Activated CD8-positive, alpha-beta memory T cell treated with anti-CD3 and anti-CD28 coated beads, Interleukin-2, amount 50 U/mL, for 1 hour (primary cell): ENCODE data around the gene NEAT1.
"Not testable (repeated sequence)": the region's sequence is repeated elsewhere in the genome, so short reads cannot be mapped to it uniquely, and the experiment has no call there.

Source experiments
- DNase-seq: peaks from one replicate; pipeline ENCODE4 v3.0.0-alpha.2; 2020; ENCODE audit errors: extremely low read depth

NEAT1 gene

DNA sequence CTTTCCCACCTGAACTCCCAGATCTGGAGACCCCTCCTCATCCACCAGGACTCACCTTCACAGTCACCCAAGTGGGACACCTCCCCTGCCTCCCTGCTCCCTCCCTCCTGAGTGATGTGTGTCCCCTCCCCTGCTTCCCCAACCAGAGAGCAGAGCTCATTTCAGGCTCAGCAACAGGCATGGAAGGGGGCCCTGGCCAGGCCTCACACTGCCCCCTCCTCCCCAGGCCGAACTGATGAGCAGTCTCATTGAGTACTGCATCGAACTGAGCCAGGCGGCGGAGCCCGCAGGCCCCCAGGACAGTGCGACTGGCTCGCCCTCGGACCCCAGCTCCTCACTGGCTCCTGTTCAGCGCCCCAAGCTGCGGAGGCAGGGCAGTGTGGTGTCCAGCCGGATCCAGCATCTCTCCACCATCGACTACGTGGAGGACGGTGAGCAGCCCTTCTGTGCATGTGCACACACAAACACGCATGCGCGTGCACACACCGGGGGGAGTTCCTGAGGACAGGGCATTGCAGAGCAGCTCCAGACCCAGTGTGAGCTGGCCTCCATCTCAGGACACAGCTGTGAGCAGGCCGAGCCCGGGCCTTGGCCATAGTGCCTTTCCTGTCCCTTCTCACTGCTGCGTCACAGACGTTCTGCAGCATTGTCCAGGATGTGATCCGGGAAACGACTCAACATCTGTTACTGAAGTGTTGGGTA is 17.8 kb upstream of the NEAT1 start:
- DNase-seq: no peak

DNA sequence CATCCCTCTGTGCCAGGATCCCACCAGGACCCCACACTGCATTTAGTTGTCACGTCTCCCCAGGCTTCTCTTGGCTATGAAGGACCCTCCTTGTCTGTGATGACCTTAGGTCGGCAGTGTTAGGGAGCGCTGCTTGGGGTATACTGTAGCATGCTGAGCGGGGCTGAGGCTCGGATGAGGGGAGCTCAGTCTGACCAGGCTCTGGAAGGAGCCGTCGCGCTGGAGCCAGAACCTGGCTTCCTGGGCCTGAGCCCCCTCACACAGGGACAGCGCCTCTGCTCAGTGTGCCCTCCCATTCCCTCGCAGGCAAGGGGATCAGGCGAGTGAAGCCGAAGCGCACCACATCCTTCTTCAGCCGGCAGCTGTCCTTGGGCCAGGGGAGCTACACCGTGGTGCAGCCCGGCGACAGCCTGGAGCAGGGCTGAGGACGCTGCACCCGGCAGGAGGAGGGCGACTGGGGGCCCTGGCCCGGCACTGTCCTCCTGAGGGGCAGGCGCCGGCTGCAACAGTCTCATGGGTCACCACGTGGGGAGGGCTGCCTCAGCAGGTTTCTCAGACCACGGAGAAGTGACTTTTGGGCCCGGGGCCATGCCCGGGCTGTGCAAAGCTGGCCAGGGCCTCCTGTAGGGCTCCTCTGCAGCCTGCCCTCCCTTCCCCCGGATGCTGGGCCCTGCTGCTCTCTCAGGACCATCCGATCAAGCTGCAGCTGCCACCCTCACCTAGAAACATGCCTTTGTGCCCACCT is 11.5 kb upstream of the NEAT1 start:
- no peak for DNase-seq

DNA sequence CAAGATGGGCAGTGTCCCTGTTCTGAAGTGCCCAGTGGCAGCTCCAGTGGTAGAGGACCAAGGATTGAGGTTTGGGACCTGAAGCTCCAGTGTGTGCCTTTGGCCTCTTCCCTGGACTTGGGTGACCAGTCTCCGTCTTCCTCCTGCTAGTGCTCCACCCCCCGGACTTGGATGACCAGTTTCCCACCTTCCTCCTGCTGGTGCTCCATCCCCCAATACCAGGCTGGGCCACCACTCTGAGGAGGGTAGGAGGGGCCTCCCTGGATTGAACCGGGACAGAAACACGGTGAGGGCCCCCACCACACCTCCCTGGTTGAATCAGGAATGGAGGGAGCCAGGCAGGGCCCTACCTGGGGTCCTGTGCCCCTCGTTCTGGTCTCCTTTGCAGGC is 10.9 kb upstream of the NEAT1 start:
- no peak for DNase-seq

DNA sequence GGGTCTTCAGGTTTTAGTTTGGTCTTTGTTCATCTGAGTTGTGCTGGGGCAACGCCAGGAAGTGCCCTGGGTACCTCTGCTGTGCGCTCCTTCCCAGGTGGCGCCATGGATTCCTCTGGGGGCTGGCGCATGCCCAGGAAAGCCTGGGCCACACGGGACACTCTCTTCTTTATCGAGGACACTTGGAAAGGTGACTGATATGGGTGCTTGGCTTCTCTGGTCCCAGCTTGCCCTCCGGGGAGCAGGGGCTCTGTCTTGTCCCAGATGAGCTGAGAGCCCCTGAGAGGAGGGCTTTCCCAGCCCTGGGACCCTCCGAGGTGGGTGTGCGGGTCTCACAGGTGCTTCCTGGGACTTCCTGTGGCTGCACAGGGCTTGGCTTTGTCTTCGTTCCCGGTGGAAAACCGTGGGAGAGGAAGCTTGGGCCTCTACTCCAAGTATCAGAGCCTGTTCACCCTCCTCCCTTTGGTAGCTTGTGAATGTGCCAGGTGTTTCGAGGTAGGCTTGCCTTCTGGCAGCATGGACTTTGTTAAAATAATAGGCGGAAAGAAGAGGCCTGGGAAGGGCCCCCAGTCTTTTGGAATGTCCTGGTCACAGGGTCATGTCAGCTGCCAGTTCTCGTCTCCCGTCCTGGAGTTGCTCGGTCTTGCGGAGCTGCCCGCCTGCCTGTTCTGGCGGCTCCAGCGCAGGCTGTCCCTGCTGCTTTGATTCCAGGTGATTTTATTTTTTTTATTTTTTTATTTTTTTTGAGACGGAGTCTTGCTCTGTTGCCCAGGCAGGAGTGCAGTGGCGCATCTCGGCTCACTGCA is 10.1 kb upstream of the NEAT1 start:
- no peak for DNase-seq

DNA sequence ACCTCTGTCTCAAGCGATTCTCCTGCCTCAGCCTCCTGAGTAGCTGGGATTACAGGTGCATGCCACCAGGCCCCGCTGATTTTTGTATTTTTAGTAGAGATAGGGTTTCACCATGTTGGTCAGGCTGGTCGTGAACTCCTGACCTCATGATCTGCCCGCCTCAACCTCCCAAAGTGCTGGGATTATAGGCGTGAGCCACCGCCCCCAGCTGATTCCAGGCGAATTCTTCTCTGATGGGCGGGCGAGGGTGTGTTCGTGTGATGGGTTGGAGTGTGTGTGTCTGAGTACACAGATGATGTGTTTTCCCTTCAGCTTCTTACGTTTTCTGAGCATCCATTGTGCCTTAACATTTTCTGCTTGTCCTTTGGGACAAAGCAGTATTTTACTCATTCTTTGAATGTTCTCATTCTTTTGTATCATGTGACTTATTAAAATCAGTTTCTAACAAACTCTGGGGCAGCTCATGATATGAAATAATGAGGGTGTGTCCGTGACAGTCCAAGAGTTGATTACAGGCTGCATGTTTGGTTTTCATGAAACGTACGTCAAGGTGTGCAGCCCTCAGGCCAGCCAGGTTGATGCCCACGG is 9.4 kb upstream of the NEAT1 start:
- not testable (repeated sequence) for DNase-seq

DNA sequence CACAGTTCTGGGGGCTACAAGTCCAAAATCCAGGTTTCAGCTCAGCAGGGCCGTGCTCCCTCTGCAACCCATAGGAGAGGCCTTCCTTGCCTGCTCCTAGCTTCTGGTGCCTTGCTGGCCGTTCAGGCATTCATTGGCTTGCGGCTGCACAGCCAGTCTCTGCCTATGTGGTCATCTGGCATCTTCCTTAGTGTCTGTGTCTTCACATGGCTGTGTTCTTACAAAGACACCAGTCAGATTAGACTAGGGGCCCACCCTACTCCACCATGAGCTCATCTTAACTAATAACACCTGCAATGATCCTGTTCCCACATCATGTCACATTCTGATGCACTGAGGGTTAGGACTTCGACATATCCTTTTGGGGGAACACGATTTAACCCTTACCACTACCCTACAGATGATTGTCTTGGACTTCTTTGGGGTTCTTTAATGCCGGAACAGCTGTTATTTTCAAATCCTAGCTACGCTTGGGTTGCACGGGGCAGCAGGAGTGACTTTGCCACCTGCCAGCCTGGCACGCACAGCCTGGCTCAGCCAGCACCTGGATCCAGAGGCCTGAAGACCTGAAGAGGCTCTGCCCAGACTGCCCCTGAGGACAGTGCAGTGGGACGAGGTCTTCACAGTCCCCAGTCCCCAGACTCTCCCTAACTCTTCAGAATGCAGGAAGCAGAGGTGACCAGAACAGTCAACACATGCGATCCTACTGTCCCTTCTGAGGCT is 7.7 kb upstream of the NEAT1 start:
- no peak for DNase-seq

DNA sequence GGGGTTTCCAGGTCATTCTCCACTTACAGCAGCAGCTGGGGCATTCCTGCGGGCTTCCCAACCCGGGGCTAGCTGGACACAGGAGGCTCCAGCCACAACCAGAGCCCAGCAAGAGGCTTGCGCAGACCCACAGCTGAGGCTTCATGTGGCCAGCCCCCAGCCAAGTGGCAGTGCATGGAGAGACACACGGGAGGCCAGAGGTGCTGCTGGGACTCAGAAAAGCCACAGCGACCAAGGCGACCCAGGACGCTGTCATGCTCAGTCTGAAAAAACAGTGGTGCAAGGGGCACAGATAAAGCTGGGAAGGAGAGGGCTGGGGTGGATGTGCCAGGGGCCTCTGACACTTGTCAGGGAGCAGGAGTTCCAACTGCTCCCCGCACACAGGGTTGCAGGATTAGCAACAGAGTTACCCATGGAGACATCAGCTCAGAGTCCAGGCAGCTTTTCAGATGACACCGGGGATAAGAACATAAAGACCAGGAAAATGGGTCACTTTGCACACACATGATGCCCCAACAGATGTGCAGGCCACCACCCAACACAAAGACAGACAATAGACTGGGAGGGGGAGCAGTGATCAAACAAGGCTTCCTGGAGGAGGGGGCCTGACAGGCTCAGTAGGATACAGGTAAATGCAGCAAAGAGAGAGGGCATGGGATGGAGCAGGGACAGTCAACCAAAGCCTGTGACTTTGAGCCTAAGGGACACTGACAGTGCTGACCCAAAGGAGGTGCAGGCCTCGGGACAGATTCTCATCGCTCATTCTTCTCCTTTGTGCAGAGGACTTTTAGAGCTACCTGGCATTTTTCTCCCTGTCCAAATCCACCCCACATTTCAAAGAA is 6.9 kb upstream of the NEAT1 start:
- DNase-seq: no peak

DNA sequence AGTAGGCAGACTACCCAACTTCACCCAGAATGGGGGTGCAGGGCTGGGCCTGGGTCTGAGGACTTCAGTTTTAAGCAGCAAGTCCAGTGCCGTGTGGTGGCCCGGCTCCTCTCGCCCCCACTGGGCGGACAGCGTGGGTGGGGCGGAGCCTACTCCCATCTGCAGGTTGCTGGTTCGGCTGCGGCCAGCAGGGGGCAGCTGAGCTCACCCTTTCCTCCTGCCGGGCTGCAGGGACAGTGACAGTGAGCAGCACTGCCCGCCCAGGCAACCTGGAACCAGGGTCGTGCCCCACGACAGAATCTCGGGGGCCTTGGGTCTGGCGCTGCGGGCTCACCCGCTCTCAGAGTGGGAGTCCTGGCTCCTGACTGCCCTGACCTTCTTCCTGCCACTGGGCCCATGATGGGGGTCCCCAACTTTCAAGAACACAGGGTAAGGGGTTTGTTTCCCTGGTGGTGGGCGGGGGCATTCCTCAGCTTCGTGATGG is 6.2 kb upstream of the NEAT1 start:
- DNase-seq: no peak

DNA sequence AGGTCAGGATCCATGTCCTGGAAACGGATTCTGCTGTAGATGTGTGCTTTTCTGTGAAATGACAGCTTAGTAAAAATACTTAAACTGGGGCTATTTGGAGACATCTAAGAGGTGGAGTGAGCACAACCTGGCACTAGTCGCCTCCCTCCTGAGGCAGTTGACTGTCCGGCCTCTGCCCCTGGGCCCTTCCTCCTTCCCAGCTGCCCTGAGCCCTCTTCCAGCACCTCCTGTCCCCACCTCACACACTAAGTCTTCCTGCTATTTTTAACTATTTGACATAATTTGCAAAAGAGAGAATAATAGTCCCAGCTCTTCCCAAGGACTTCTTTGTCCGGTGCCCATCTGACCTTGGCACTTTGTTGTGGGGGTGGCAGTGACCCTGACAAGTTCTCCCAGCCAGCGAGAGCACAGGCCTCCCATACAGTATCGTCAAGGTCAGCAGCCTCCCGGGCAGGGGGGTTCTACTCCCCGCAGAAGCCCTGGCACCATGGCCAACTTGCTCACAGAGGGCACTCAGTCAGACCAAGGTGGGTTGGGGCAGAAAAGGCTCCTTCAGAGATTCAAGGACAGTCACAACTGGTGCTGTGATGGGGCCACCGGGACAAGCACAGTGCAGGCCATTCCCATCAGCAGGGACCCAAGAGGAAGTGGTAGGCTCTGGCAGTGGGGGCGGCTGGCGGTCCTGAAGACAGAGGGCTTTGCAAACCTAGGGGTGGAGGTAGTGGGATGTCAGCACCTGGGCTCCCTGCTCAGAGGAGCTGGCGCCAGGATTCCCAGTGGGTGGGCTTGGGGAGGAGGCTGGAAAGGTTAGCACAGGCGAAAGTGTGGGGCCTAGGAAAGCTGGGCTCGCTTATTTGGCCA is 5.5 kb upstream of the NEAT1 start:
- DNase-seq: no peak

DNA sequence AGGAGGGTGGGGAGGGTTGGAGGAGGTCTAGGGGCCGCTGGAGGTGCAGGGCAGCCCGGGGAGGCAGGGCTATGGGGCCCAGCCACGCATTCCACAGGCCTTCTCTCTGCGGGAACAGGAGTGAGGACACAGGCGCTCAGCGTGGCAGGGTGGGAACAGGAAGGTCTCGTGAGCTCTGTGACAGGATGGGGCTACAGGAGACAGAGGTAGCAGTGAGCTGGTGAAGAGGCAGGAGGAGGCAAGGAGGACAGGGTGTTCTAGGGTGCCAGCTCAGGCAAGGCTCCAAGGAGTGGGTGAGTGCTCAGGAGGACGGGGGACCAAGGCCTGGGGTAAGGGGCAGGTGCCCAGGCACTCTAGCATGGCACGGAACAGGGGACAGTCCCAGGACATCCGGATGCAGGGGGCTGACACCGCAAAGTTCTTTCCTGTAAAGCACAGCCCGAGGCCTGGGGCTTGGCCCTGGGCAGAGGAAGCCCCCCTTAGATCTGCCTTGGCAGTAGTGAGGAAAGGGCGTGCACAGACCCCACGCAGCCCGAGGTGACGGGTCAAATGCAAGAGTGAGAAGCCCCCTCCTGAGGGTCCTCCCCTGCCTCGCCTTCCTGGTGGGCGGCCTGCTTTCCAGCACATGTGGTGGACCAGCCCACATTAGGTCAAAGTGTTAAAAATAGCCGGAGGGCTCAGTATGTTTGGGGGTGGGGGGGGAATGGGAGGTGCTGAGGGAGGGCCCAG is 4.7 kb upstream of the NEAT1 start:
- DNase-seq: no peak

DNA sequence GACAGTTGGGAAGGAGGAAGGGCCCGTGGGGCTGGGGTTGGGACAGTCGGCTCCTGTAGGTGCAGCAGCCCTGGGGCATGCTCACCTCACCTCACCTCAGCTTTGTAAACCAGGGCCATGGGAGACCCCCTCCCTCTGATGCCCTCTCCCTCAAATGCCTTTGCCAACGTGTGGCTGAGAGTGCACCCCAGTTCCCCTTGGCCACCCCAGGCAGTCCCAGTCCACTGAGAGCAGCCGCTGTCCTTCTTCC is 4.2 kb upstream of the NEAT1 start:
- no peak for DNase-seq

DNA sequence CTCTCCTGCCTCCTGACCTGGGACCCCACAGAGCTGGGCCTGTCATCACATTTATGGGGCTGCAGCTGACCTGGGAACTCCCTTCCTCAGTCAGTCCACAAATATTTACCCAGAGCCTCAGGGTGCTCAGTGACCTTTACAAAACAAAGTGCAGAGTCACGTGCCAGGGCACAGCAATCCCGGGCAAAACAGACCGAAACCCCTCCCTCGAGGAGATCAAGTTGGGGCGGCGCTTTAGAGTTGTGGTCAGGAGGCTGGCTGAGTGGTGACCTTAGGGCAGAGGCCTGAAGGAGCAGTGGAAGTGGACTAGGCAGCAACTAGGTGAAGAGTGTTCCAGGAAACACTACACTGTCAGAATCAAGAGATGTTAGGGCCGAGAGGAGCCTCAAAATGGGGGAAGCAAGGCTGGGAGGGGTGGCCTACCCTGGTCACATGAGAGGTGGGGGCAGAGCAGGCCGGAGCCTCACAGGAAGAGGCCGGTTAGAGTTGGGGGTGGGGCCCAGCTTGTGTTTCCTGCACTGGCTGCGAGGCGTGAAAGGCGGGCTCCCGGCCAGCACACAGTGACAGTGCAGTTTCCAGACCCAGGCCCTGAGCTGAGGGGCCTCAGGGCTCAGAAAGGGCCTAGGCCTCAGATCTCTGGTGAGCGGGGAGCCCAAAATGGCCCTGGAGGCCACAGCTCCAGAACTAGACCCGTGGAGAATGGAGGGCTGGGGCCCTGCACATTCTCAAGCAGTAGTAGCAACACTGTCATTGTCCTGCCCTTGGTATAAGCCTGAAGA is 3.7 kb upstream of the NEAT1 start:
- no peak for DNase-seq

DNA sequence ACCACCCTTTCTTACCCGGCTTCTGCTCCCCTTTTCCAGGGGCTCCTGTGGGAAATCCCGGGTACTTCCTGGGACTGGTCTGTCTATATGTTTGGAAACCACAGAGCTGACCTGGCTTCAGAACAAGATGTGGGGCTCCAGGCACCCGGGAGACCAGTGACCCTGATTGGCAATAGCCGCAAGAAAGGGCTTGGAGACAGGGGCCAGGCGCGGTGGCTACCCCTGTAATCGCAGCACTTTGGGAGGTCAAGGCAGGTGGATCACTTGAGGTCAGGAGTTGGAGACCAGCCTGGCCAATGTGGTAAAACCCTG is 3.2 kb upstream of the NEAT1 start:
- no peak for DNase-seq

DNA sequence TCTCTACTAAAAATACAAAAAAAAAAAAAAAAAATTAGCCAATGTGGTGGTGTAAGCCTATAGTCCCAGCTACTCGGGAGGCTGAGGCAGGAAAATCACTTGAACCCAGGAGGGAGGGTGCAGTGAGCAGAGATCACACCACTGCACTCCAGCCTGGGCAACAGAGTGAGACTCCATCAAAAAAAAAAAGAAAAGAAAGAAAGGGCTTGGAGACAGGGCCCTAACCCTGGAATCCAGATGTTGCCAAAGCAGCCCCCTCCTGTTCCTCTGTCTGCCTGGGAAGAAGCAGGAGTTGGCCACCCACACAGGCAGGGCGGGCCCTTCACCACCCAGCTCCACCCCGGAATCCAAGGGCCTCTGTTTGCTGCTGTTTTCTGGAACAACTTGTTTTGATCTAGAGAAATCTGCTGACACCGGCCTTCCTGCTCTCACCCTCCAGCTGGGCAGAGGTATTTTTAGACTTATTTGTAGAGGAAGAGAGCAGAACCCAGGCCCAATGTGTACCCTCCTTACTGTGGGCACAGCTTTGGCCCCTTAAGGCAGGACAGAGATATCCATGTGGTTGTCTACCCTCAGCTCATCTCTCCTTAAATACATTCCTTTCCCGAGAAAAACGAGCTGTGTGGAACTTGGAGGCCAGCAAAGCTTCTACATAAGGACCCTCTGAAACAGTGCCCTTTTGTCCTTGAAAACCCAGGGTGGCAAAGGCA is 2.7 kb upstream of the NEAT1 start:
- no peak for DNase-seq

DNA sequence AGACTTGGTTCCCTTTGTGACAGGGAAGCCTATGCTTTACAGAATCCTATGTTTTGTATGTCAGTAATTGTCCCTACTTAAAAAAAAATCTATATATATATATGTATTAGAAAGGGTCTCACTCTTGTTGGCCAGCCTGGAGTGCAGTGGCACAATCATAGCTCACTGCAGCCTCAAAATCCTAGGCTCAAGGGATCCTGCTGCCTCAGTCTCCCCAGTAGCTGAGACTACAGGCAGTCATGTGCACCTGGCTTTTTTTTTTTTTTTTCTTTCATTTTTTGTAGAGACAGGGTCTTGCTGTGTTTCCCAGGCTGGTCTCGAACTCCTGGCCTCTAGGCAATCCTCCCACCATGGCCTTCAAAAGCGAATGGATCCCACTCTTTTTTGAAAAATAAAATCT is 2.1 kb upstream of the NEAT1 start:
- DNase-seq: no peak

DNA sequence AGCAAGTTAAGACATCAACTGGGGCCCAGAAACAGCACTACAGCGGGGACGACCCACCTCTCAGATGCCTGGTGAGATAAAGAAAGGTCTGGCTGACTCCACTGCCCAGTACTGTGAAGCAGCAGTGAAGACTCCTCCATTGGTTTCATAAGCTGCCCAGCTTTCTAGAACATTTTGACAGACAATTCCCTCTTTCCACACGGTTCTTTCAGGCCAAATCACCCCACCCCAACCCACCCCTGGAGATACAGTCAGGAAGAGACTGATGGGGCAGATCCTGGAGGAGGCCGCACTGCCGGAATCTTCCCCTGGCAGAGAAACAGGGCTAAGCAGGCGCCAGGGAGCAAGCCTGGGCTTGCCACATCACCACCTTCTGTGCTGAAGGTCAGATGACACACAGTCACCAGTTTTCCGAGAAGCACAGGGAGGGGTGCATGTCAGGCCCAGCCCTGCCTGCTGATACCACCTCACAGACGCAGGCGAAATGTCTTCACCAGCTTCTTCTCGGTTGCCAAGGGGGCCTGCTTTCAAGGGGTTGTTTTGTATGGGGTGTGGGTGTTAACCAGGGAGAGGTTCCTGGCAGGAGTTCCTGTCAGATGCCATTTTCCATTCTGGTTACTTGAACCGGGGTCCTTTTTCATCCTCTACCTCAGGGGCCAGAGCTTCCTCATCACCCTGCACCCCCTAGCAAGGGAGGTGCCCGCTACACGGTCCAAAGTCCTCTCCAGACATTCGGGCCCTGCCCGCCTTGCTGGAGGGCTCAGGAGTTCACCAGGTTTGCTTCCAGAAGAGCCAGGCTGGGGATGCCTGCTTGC is 1.4 kb upstream of the NEAT1 start:
- peak; percentile 89 for DNase-seq
